Heart left ventricle (tissue), 13 donors: ENCODE measurements around the gene CCDC32.

Source experiments
- POLR2A ChIP-seq, 2 donors: fragments of 450-650 bp; IDR thresholded peaks; one replicate each; pipeline ENCODE4 v1.6.1; 2017; ENCODE audit warnings: antibody characterized with exemption in 2 of 2, mild to moderate bottlenecking in 2 of 2, moderate library complexity in 2 of 2
- TF ChIP-seq, protein P1 (sequence below), 12 donors: fragments of 200-600 bp; sonication (generic) in 4 of 12; IDR thresholded peaks; one replicate each; pipeline versions ENCODE4 v1.5.0 to v1.8.0; 2018 to 2022; ENCODE audit warnings: antibody characterized with exemption in 12 of 12, mild to moderate bottlenecking in 5 of 12
- donor health status: ischemic (EF 13 %, LVEDD 7.1; RV severe dilation, severe dysfunction).
- donor health status: DM: no; HTN: yes; CAD: no.
- donor health status: DM: no; HTN: no; CAD: no.
- donor health status: ischemic (EF 25% LVEDD 6.9; RV normal size, moderate dysfunction).
- donor health status: ischemic (EF 25% LVEDD 5.7; RV mildly dilated, moderate dysfunction).
- donor health status: ischemic (EF 35%, LVEDD 5.7; RV mildly dilated, moderate dysfunction).
- donor health status: nonischemic (EF 11% LVEDD 7.7; RV severe dilation, severe dysfunction).
- donor health status: DM: yes; HTN: yes; CAD: no.
- donor health status: PGD.
- donor health status: ischemic (EF 29% LVEDD 5.4; RV normal size, mild dysfunction).
- donor health status: nonischemic (EF 23%, LVEDD 6.1; RV moderate dilation, normal function).

GRCh38 chr15:40506964-40507571 is 57.8 kb downstream of the CCDC32 start:
- TF ChIP-seq, protein P1, sequence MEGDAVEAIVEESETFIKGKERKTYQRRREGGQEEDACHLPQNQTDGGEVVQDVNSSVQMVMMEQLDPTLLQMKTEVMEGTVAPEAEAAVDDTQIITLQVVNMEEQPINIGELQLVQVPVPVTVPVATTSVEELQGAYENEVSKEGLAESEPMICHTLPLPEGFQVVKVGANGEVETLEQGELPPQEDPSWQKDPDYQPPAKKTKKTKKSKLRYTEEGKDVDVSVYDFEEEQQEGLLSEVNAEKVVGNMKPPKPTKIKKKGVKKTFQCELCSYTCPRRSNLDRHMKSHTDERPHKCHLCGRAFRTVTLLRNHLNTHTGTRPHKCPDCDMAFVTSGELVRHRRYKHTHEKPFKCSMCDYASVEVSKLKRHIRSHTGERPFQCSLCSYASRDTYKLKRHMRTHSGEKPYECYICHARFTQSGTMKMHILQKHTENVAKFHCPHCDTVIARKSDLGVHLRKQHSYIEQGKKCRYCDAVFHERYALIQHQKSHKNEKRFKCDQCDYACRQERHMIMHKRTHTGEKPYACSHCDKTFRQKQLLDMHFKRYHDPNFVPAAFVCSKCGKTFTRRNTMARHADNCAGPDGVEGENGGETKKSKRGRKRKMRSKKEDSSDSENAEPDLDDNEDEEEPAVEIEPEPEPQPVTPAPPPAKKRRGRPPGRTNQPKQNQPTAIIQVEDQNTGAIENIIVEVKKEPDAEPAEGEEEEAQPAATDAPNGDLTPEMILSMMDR (IDR thresholded peaks at IDR 0.05), result peak; percentile 59 to 90 (median 70)
- no peak for TF ChIP-seq POLR2A (IDR thresholded peaks at IDR 0.05)
